ENCODE data around the gene SNAP91.

DNA sequence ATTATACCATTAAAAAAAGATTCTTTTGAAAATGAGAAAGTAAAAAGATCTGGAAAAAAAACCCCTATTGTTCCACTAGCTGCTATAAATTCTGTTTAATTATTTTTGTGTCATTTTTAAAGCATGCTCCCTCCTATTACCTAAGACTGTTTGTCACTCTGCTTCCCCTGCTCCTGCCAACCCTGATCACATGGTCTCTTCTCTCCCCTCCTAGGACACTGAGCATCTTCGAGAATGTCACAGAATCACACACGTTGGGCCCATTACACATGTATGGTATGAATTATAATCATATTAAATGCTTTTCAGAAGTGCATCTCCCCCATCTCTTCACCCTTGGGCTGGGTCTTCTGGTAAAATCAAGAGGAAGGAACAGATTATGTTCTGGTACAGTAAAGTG, 6.2 kb downstream of the SNAP91 start:
- TF ChIP-seq, protein P1, sequence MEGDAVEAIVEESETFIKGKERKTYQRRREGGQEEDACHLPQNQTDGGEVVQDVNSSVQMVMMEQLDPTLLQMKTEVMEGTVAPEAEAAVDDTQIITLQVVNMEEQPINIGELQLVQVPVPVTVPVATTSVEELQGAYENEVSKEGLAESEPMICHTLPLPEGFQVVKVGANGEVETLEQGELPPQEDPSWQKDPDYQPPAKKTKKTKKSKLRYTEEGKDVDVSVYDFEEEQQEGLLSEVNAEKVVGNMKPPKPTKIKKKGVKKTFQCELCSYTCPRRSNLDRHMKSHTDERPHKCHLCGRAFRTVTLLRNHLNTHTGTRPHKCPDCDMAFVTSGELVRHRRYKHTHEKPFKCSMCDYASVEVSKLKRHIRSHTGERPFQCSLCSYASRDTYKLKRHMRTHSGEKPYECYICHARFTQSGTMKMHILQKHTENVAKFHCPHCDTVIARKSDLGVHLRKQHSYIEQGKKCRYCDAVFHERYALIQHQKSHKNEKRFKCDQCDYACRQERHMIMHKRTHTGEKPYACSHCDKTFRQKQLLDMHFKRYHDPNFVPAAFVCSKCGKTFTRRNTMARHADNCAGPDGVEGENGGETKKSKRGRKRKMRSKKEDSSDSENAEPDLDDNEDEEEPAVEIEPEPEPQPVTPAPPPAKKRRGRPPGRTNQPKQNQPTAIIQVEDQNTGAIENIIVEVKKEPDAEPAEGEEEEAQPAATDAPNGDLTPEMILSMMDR (IDR thresholded peaks at IDR 0.05; ENCODE audit: borderline replicate concordance, extremely low read depth, low read length, poor library complexity, severe bottlenecking): no peak
- no peak for TF ChIP-seq EZH2 (IDR thresholded peaks at IDR 0.05; ENCODE audit: borderline replicate concordance, low read depth, low read length, severe bottlenecking)
